ENCODE results near the gene CCL11. TPM values are rescaled to one million over a fixed set of nuclear protein-coding genes. Genes with fewer than 3 reads are reported as not detected.

Gene CCL11
- 1 to 10 TPM; 1.2 to 4.9 TPM for total RNA-seq
- long read RNA-seq, partial matches to known transcripts, result 0 of 1 reads
- long read RNA-seq, other reads (novel, unspliced or antisense), result 0 of 1 reads

- ATAC-seq, result no peak
- intact Hi-C loops (cut with DNase I, micrococcal nuclease), result no loop called here
- no peak for DNase-seq
Measured at GRCh38 chr17:34285286-34285792, at the start of gene CCL11. Gene CCL11, plus strand, starts transcription at chr17:34285742. Its CDS starts 67 bp downstream, at chr17:34285809.

GRCh38 chr17:34236281-34236892 is 49.2 kb upstream of the CCL11 start:
- no peak for DNase-seq
- intact Hi-C loops (cut with DNase I, micrococcal nuclease), result no loop called here

DNA sequence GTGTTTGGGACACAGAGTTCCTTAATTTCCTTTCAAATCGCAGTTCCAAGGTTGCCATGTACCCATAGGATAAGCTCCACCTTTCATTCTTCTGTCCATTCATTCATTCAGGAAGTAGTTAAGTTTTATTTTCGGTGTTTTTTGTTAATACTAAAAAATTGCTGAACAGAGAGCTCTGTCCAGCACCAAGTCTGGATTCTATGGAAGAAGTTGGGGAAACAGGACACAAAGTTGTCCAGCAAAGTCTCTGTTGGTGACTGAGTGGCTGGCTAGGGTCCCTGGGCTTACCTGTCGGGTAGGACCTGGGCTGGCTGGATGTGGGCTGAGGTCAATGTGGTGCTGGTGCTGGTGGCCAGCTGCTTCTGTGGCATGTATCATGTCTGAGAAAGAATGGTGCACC is 48.1 kb upstream of the CCL11 start:
- no peak for DNase-seq
- no peak for ATAC-seq
- intact Hi-C loops (cut with DNase I, micrococcal nuclease), result no loop called here

More at GRCh38 chr17:34236281-34236892, 49.2 kb upstream of the CCL11 start:
- no peak for ATAC-seq

GRCh38 chr17:34241062-34241461 is 44.5 kb upstream of the CCL11 start:
- intact Hi-C loops (cut with DNase I, micrococcal nuclease), result no loop called here
- no peak for ATAC-seq

DNA sequence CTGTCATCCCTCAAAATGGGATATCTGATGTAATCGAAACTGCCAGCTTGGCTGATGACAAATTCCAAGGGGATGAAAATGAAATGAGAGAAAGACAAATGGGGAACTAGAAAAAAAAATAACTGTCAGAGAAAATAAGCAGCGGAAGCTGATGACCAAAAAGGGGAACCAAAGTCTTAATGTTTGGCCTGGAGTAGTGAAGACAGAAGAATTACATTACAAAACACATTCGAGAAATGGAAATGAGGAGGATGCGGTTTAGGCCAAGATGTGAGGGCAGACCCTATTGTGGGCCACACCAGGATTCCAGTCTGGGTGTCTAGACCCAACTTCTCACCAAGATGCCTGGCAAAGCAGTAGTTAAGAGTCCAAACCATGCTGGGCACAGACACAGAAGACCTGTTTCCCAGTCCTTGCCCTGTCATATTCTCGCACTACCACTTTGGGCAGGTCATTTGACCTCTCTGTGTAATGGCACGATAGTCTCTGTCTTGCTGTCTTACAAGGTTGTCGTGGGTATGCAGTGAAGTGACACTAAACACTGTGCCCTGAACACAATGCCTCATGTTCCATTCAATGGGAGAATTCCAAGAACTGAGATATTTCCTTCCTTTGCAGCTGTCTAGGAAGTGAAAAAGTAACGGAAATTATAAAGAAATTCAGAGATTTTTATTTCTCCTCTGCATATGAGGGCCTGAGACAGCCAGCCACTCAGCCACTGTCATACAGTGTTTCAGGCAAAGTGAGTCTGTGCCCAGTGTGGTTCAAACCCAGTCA is 42.8 kb upstream of the CCL11 start:
- no peak for ATAC-seq
- DNase-seq, result no peak
- intact Hi-C loops (cut with DNase I, micrococcal nuclease), result no loop called here

More at GRCh38 chr17:34241062-34241461, 44.5 kb upstream of the CCL11 start:
- peak in 1 of 2 donors; percentile 23 for DNase-seq

- DNase-seq (no peak), ATAC-seq (no peak)
- intact Hi-C loops (cut with DNase I, micrococcal nuclease), result no loop called here
Measured at GRCh38 chr17:34243364-34244320, 41.9 kb upstream of the CCL11 start.

- intact Hi-C loops (cut with DNase I, micrococcal nuclease), result no loop called here
- ATAC-seq (no peak), DNase-seq (no peak)
Measured at GRCh38 chr17:34245351-34245905, 40.1 kb upstream of the CCL11 start.

DNA sequence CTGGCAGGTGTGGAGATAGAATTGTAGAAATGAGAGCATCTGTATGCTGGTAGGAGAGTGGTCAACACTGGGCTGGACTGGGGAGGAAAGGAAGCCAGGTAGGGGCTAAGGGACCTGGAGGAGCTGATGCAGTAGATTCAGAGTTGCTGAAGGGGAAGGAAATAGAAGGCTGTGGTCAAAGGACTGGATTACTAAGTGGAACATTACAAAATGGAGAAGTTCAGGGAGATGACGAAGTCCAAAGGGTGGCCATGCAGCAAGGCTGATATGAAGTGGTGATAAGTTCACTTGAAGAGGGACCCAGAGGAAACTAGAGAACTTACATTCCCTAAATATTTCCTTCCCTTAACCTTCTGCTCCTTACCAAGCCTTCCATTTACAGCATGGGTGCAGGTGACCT is 39.1 kb upstream of the CCL11 start:
- DNase-seq, result no peak

GRCh38 chr17:34246881-34247280 is 38.7 kb upstream of the CCL11 start:
- DNase-seq (no peak), ATAC-seq (no peak)
- intact Hi-C loops (cut with DNase I, micrococcal nuclease), result no loop called here

More for the DNA sequence above, 39.1 kb upstream of the CCL11 start:
- intact Hi-C loops (cut with DNase I, micrococcal nuclease), result no loop called here
- no peak for ATAC-seq

DNA sequence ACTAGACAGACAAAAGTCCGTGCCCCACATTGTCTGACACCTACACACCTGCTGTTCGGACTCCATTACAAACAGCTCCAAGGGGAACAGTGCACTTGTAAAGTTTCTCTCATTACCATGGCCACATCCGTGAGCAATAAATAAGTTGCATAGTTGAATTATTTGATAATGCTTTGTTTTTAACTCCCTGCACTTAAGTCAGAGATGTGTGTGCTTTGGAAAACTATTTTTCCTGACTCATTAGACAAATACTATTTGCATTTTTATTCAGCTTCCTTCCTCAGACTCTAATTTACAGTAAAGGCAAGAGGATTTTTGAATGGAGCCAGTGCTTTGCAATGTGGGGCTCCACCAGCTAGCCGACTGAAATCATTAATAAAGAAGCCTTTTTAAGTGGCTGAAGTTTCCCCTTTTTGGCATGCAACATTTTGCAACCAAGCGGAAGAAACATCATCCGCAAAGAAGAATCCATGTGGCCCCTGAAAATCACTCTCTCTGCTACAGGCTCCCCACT is 37.0 kb upstream of the CCL11 start:
- intact Hi-C loops (cut with DNase I, micrococcal nuclease), result no loop called here
- ATAC-seq (no peak), DNase-seq (no peak)

GRCh38 chr17:34249061-34249460 is 36.5 kb upstream of the CCL11 start:
- intact Hi-C loops (cut with DNase I, micrococcal nuclease), result no loop called here

DNA sequence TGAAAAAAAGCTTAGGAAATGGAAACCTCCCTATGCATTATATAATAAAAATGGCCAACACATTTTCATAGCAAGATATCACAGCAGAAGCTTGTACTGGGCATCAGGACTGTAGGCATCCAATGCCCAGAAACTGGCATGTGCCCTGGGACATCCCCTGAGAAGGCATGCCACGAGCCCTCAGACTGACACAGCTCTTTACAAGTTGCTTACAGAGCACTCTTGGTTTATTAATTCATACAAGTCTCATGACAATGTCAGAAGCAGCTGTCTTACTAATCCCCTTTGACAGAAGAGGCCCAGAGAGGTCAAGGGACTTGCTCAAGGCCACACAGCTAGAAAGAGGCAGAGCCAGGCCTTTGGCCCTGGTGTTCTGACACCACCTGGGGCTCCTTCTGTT is 36.1 kb upstream of the CCL11 start:
- intact Hi-C loops (cut with DNase I, micrococcal nuclease), result no loop called here
- ATAC-seq, result no peak
- no peak for DNase-seq

More at GRCh38 chr17:34249061-34249460, 36.5 kb upstream of the CCL11 start:
- ATAC-seq (no peak), DNase-seq (no peak)

DNA sequence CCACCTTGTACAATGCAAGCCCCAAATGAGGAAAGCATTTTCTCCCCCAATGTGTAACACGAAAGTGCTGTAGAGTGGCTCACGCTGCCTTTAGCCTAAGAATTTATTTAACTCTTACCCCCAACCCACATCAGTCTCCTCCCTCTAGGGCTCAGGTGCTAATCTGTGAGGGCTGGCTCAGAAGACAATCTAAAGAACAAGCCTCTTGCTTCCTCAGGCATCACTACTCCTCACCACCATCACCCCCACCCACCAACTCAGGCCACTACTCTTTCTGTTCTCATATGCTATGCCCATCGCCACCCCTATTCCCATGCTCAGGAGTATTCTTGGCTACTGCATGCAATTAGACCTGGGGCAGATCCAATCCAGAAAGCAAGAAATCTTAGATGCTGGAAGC is 34.4 kb upstream of the CCL11 start:
- intact Hi-C loops (cut with DNase I, micrococcal nuclease), result no loop called here
- ATAC-seq, result no peak
- no peak for DNase-seq

- ATAC-seq (peak; percentile 9), DNase-seq (no peak)
- intact Hi-C loops (cut with DNase I, micrococcal nuclease), result no loop called here
Measured at GRCh38 chr17:34252095-34252443, 33.5 kb upstream of the CCL11 start.

DNA sequence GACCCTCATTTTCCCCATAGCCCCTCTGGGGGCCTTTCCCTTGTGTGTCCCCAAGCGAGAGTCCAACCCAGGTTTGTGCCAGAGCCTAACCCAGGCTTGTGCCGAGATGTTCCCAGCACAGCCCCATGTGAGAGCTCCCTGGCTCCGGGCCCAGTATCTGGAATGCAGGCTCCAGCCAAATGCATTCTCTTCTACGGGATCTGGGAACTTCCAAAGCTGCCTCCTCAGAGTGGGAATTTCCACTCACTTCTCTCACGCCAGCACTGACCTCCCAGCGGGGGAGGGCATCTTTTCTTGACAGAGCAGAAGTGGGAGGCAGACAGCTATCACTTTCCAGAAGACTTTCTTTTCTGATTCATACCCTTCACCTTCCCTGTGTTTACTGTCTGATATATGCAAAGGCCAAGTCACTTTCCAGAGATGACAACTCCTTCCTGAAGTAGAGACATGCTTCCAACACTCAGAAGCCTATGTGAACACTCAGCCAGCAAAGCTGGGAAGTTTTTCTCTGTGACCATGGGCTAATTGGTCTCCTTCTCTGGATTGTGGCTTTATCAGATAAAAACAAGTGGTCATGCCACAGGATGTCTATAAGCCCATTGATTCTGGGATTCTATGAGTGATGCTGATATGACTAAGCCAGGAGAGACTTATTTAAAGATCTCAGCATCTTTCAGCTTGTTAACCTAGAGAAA is 33.0 kb upstream of the CCL11 start:
- intact Hi-C loops (cut with DNase I, micrococcal nuclease), result no loop called here
- ATAC-seq (peak; percentile 26), DNase-seq (peak; percentile 75 to 80)

- no peak for ATAC-seq
- no peak for DNase-seq
- intact Hi-C loops (cut with DNase I, micrococcal nuclease), result no loop called here
Measured at GRCh38 chr17:34253139-34253525, 32.4 kb upstream of the CCL11 start.

DNA sequence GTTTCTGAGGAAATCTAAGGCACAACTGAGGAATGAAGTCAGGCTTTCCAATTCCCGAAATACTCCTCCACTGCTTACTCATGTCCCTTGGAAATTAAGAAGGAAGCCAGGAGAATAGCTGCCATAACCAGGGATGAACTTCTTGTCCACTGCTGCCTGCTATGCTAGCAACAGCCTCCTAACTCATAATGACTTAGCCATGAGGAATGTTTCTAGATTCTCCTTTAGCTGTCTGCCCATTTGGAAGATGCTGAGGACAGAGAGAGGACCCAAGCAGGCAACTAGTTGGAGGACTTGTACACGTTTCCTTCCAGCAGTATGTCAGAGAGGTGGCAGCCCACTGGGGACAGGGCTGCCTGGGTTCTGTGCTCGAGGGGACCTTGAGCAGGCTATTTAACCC is 31.4 kb upstream of the CCL11 start:
- no peak for ATAC-seq
- no peak for DNase-seq
- intact Hi-C loops (cut with DNase I, micrococcal nuclease), result no loop called here
